Osteoblast (primary cell): Measurements from ENCODE around the gene FHIT. TPM values are rescaled to one million over a fixed set of nuclear protein-coding genes. Genes with fewer than 3 reads are reported as not detected.

Experiments used
- DNase-seq: peaks from one replicate; pipeline ENCODE4 v3.0.0; 2011; ENCODE audit warnings: low spot score, mixed read lengths; ENCODE audit not compliant: insufficient read length; ENCODE audit errors: missing footprints
- H2AFZ ChIP-seq: 2 replicates; pipeline ENCODE4 v1.6.0; 2011; ENCODE audit warnings: mild to moderate bottlenecking, low read length
- H3K27ac ChIP-seq: 2 replicates; pipeline ENCODE4 v1.5.1; 2011; ENCODE audit warnings: mild to moderate bottlenecking, low read depth, low read length, moderate library complexity
- H3K27me3 ChIP-seq: 2 replicates; pipeline ENCODE4 v1.6.0; 2012; ENCODE audit warnings: mild to moderate bottlenecking, control low read depth, inconsistent platforms, low read length, moderate library complexity; ENCODE audit not compliant: insufficient read depth
- H3K36me3 ChIP-seq: 2 replicates; pipeline ENCODE4 v1.5.1; 2011; ENCODE audit warnings: mild to moderate bottlenecking, low read length, control low read depth, moderate library complexity; ENCODE audit not compliant: insufficient read depth
- H3K4me1 ChIP-seq: 2 replicates; pipeline ENCODE4 v1.5.1; 2011; ENCODE audit warnings: mild to moderate bottlenecking, low read length, control low read depth, moderate library complexity; ENCODE audit not compliant: insufficient read depth
- H3K4me2 ChIP-seq: 2 replicates; pipeline ENCODE4 v1.6.0; 2011; ENCODE audit warnings: mild to moderate bottlenecking, low read length; ENCODE audit not compliant: insufficient read depth
- H3K4me3 ChIP-seq: fragments of 200-600 bp; sonication (generic); 3 replicates; pipeline ENCODE4 v1.5.1; 2012; ENCODE audit warnings: mild to moderate bottlenecking, low read length, inconsistent platforms; ENCODE audit not compliant: insufficient read depth
- H3K79me2 ChIP-seq: 2 replicates; pipeline ENCODE4 v1.6.0; 2012; ENCODE audit warnings: mild to moderate bottlenecking, low read length, control low read depth, inconsistent platforms; ENCODE audit not compliant: insufficient read depth
- H3K9me3 ChIP-seq: 2 replicates; pipeline ENCODE4 v1.5.1; 2011; ENCODE audit warnings: low read depth, low read length, control low read depth
- H4K20me1 ChIP-seq: 2 replicates; pipeline ENCODE4 v1.6.0; 2012; ENCODE audit warnings: mild to moderate bottlenecking, low read length, control low read depth; ENCODE audit not compliant: insufficient read depth
- CTCF ChIP-seq: IDR thresholded peaks from 2 replicates; pipeline ENCODE4 v1.5.1; 2011; ENCODE audit warnings: mild to moderate bottlenecking, low read depth, low read length, moderate library complexity; ENCODE audit errors: extremely low read depth
- total RNA-seq: library from RNA; depleted of rRNA; stranded (reverse); fragments of >200 nt; gene quantifications from 2 replicates; pipeline ENCODE4 v1.2.3, GENCODE V29; 2012

The FHIT gene
- total RNA-seq, 1 donor, result 3.3 TPM

- no peak overlapping the region for H3K4me2 ChIP-seq
- H3K79me2 ChIP-seq, result no peaks in the 10 kb centered on the region
- no peaks in the 10 kb centered on the region for H4K20me1 ChIP-seq
- no peaks in the 10 kb centered on the region for H3K9me3 ChIP-seq
- no peaks in the 10 kb centered on the region for H3K27me3 ChIP-seq
- no peak overlapping the region for H3K27ac ChIP-seq
- DNase-seq, result no peak
- no peak for TF ChIP-seq CTCF
- H3K36me3 ChIP-seq, result no peaks in the 10 kb centered on the region
- H3K4me3 ChIP-seq, result no peak overlapping the region
- no peak overlapping the region for H2AFZ ChIP-seq
- peaks cover 2% of the 10 kb centered on the region for H3K4me1 ChIP-seq
Observed at GRCh38 chr3:60294181-60294580, 957.1 kb downstream of the FHIT start.

GRCh38 chr3:60291115-60291514 lies 960.1 kb downstream of the FHIT start:
- H2AFZ ChIP-seq, result no peak overlapping the region
- H4K20me1 ChIP-seq, result no peaks in the 10 kb centered on the region
- no peaks in the 10 kb centered on the region for H3K36me3 ChIP-seq
- DNase-seq, result no peak
- peaks cover 2% of the 10 kb centered on the region for H3K4me1 ChIP-seq
- H3K27ac ChIP-seq, result no peak overlapping the region
- no peak overlapping the region for H3K4me2 ChIP-seq
- no peaks in the 10 kb centered on the region for H3K27me3 ChIP-seq
- H3K9me3 ChIP-seq, result no peaks in the 10 kb centered on the region
- TF ChIP-seq CTCF, result no peak
- H3K79me2 ChIP-seq, result no peaks in the 10 kb centered on the region
- no peak overlapping the region for H3K4me3 ChIP-seq

GRCh38 chr3:60290122-60290492 lies 961.1 kb downstream of the FHIT start:
- Histone ChIP-seq H3K4me3 (no peak overlapping the region), H3K4me1 (peaks cover 2% of the 10 kb centered on the region), H3K27me3 (no peaks in the 10 kb centered on the region), H3K79me2 (no peaks in the 10 kb centered on the region), H3K36me3 (no peaks in the 10 kb centered on the region), H3K4me2 (no peak overlapping the region), H4K20me1 (no peaks in the 10 kb centered on the region), H3K9me3 (no peaks in the 10 kb centered on the region), H3K27ac (no peak overlapping the region), H2AFZ (no peak overlapping the region)
- peak; percentile 35 for DNase-seq
- no peak for TF ChIP-seq CTCF

- no peak for DNase-seq
- Histone ChIP-seq H3K27ac (no peak overlapping the region), H3K79me2 (no peaks in the 10 kb centered on the region), H3K4me1 (peaks cover 2% of the 10 kb centered on the region), H3K9me3 (no peaks in the 10 kb centered on the region), H3K4me2 (no peak overlapping the region), H3K36me3 (no peaks in the 10 kb centered on the region), H3K27me3 (no peaks in the 10 kb centered on the region), H2AFZ (no peak overlapping the region), H3K4me3 (no peak overlapping the region), H4K20me1 (no peaks in the 10 kb centered on the region)
- TF ChIP-seq CTCF, result no peak
Observed at GRCh38 chr3:60289341-60290121, 961.7 kb downstream of the FHIT start.
